ENCODE data around the gene ASMT.

- TF ChIP-seq RELB (IDR thresholded peaks at IDR 0.05; ENCODE audit: low read depth) (peak; percentile 70; the same call in 1 of the 2 replicates), CTCF (IDR thresholded peaks at IDR 0.05 in 2 of 3, conservative IDR thresholded peaks at IDR 0.05 in 1 of 3; ENCODE audit: control insufficient read depth in 2 of 3, extremely low read depth in 1 of 3, insufficient read depth in 1 of 3, low read depth in 3 of 3, low read length in 3 of 3) (peak in 2 of 3 experiments; percentile 19 to 23; a peak in 2 of 6 replicates), SREBF1 (IDR thresholded peaks at IDR 0.05; ENCODE audit: low read length) (no peak), GATAD2B (conservative IDR thresholded peaks at IDR 0.05; ENCODE audit: low read depth) (no peak), JUND (IDR thresholded peaks at IDR 0.05; ENCODE audit: low read depth, low read length) (no peak), NBN (IDR thresholded peaks at IDR 0.05) (0 out of 2 replicates have a peak, but pooled peaks have one; percentile 60), EP300 (IDR thresholded peaks at IDR 0.05; ENCODE audit: borderline replicate concordance in 1 of 2, control insufficient read depth in 1 of 2, low read depth in 2 of 2, low read length in 2 of 2) (peak; percentile 46 to 69; a peak in 3 of 4 replicates), POLR2AphosphoS2 (IDR thresholded peaks at IDR 0.05; ENCODE audit: low read depth, low read length) (no peak), ATF3 (IDR thresholded peaks at IDR 0.05; ENCODE audit: borderline replicate concordance, extremely low read depth, low read depth, low read length) (no peak)
Measured at GRCh38 chrX:1582686-1583437, 32.0 kb upstream of the ASMT start.
